Gastrocnemius medialis (tissue), 4 donors: ENCODE data around the gene HUWE1.

Experiments used
- POLR2A ChIP-seq, 2 donors: fragments of 450-650 bp; IDR thresholded peaks; one replicate each; pipeline ENCODE4 v1.6.1; 2017; ENCODE audit warnings: antibody characterized with exemption in 2 of 2, mild to moderate bottlenecking in 2 of 2, moderate library complexity in 2 of 2
- TF ChIP-seq, protein P1 (sequence below), 5 experiments: fragments of 450-650 bp in 3 of 5; fragments of 200-600 bp in 2 of 5; sonication (generic) in 2 of 5; IDR thresholded peaks in 4 of 5; conservative IDR thresholded peaks in 1 of 5; 1 replicate in 4 of 5; 2 replicates in 1 of 5; pipeline ENCODE4 v1.5.1; 2016 to 2019; ENCODE audit warnings: antibody characterized with exemption in 5 of 5, mild to moderate bottlenecking in 3 of 5, moderate library complexity in 3 of 5

DNA sequence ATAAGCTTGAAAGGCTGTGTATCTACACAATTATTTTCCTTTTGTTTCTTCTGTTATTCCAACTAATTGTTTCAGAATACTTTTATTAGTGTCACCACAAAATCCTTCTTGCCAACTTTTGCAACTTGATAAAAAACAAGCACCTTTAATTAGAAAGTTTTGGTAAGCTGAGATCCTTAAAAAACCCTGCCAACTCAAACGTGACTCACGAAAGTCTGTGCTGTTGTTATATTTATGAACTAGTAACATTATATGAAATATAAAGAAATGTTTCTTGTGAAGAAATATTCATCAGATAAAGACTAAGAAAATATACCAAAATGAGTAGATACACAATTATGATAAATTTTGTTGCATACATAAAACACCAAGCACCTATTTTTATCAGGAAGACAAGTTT lies 49.0 kb downstream of the HUWE1 start:
- TF ChIP-seq, protein P1, sequence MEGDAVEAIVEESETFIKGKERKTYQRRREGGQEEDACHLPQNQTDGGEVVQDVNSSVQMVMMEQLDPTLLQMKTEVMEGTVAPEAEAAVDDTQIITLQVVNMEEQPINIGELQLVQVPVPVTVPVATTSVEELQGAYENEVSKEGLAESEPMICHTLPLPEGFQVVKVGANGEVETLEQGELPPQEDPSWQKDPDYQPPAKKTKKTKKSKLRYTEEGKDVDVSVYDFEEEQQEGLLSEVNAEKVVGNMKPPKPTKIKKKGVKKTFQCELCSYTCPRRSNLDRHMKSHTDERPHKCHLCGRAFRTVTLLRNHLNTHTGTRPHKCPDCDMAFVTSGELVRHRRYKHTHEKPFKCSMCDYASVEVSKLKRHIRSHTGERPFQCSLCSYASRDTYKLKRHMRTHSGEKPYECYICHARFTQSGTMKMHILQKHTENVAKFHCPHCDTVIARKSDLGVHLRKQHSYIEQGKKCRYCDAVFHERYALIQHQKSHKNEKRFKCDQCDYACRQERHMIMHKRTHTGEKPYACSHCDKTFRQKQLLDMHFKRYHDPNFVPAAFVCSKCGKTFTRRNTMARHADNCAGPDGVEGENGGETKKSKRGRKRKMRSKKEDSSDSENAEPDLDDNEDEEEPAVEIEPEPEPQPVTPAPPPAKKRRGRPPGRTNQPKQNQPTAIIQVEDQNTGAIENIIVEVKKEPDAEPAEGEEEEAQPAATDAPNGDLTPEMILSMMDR (IDR thresholded peaks at IDR 0.05 in 4 of 5, conservative IDR thresholded peaks at IDR 0.05 in 1 of 5), result no peak
- no peak for TF ChIP-seq POLR2A (IDR thresholded peaks at IDR 0.05)
